ENCODE data around the gene CTNNA3.

GRCh38 chr10:66639371-66639770 is 1056.6 kb downstream of the CTNNA3 start:
- TF ChIP-seq CTCF (IDR thresholded peaks at IDR 0.05) (no peak), POLR2A (IDR thresholded peaks at IDR 0.05) (no peak)

Measured in testis (tissue), 2 donors.